Measurements from ENCODE around the gene EPHB2. TPM values are rescaled to one million over a fixed set of nuclear protein-coding genes. Genes with fewer than 3 reads are reported as not detected.

EPHB2 gene
- total and polyA plus RNA-seq, 2 of the 13 experiments (the other 11 are each of a cell fraction or from before 2014, with no cell fraction given), result 0.03 to 0.11 TPM

GRCh38 chr1:22737374-22738068 is 26.9 kb downstream of the EPHB2 start (continued):
- TF ChIP-seq ZNF350 (CRISPR knock-in tag; IDR thresholded peaks at IDR 0.05; ENCODE audit: borderline replicate concordance, low read depth) (no peak), RFXANK (CRISPR knock-in tag; IDR thresholded peaks at IDR 0.05) (no peak), XBP1 (CRISPR knock-in tag; IDR thresholded peaks at IDR 0.05) (no peak), NR0B2 (CRISPR knock-in tag; IDR thresholded peaks at IDR 0.05) (no peak)

DNA sequence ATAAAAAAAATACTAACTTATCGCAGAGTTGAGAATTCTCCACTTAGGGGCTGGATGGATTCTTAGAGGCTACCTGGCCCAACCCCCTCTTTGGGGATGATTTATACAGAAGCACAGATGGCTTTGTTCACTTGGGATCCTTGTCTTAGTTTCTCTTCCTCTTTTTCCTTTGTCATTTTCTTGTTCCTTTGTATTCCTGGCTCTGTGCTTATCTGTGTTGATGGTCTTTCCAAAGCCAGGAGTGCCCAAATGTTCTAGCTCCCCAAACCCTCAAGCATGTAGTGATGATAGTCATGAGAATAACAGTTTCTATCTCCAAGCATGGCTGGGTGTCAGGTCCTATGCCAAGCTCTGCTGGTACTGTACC is 27.4 kb downstream of the EPHB2 start:
- H4K20me1 ChIP-seq (ENCODE audit: insufficient read depth, low read length), result no peaks in the 10 kb centered on the region
- CTCF ChIA-PET (ENCODE audit: low intra/inter-chr PET ratio, low total read pairs), result no interaction called here
- DNase-seq (ENCODE audit: low spot score) (no peak), FAIRE-seq (no peak), ATAC-seq (no peak)
- POLR2A ChIA-PET, result no interaction called here
- no peak overlapping the region for H3K27ac ChIP-seq (ENCODE audit: extremely low read length, insufficient read depth, low read length)
- no peak overlapping the region for H3K4me3 ChIP-seq (replicated peaks in 1 of 3; ENCODE audit: insufficient read depth in 1 of 3, low read depth in 2 of 3, low read length in 3 of 3)
- no peak overlapping the region for H3K9ac ChIP-seq (ENCODE audit: insufficient read depth, low read depth, low read length)
- peaks cover 0 to 12% of the 10 kb centered on the region in 2 experiments; a peak in 3 of 5 replicates for H3K27me3 ChIP-seq (ENCODE audit: control insufficient read depth in 1 of 2, insufficient read depth in 2 of 2, low read length in 2 of 2)
- no peaks in the 10 kb centered on the region for H3K79me2 ChIP-seq (ENCODE audit: insufficient read depth, low read length)
- no TSS peak for BruUV-seq (replicated peaks)
- H3K4me2 ChIP-seq (ENCODE audit: low read depth, low read length), result no peak overlapping the region
- no peaks in the 10 kb centered on the region for H3K36me3 ChIP-seq (replicated peaks in 1 of 2; ENCODE audit: control insufficient read depth in 1 of 2, insufficient read depth in 2 of 2, low read length in 2 of 2)
- no peak overlapping the region for H2AFZ ChIP-seq (ENCODE audit: low read length)
- no peaks in the 10 kb centered on the region for H3K4me1 ChIP-seq (ENCODE audit: insufficient read depth, low read length)
- WGBS (ENCODE audit: low lambda C conversion rate), result 93% methylated on average over 1 of the region's 1 CpG
- no peaks in the 10 kb centered on the region for H3K9me3 ChIP-seq (ENCODE audit: low read length)
- in situ Hi-C loops (cut with HindIII; ENCODE audit: extremely low pct_ligation_motif_present, low pct_unique_long_range_greater_than_20kb), result no loop called here
- intact Hi-C loops (cut with micrococcal nuclease; ENCODE audit: unreplicated experiment), result no loop called here
- no peak for TF ChIP-seq HBP1 (CRISPR knock-in tag; IDR thresholded peaks at IDR 0.05; ENCODE audit: low read depth)
- TF ChIP-seq, protein P1, sequence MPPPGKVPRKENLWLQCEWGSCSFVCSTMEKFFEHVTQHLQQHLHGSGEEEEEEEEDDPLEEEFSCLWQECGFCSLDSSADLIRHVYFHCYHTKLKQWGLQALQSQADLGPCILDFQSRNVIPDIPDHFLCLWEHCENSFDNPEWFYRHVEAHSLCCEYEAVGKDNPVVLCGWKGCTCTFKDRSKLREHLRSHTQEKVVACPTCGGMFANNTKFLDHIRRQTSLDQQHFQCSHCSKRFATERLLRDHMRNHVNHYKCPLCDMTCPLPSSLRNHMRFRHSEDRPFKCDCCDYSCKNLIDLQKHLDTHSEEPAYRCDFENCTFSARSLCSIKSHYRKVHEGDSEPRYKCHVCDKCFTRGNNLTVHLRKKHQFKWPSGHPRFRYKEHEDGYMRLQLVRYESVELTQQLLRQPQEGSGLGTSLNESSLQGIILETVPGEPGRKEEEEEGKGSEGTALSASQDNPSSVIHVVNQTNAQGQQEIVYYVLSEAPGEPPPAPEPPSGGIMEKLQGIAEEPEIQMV (CRISPR knock-in tag; IDR thresholded peaks at IDR 0.05; ENCODE audit: low read depth), result no peak
- TF ChIP-seq ZNF598 (CRISPR knock-in tag; IDR thresholded peaks at IDR 0.05; ENCODE audit: borderline replicate concordance), result no peak
- TF ChIP-seq, protein P2, sequence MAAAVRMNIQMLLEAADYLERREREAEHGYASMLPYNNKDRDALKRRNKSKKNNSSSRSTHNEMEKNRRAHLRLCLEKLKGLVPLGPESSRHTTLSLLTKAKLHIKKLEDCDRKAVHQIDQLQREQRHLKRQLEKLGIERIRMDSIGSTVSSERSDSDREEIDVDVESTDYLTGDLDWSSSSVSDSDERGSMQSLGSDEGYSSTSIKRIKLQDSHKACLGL (CRISPR knock-in tag; IDR thresholded peaks at IDR 0.05), result no peak
- no peak for TF ChIP-seq ZEB1 (IDR thresholded peaks at IDR 0.05; ENCODE audit: insufficient replicate concordance, low read depth)
- no peak for TF ChIP-seq ZNF160 (CRISPR knock-in tag; IDR thresholded peaks at IDR 0.05)
- no peak for TF ChIP-seq SNAPC4 (CRISPR knock-in tag; IDR thresholded peaks at IDR 0.05)
- no peak for TF ChIP-seq IRX3 (CRISPR knock-in tag; IDR thresholded peaks at IDR 0.05; ENCODE audit: borderline replicate concordance, low read depth)

Data from HepG2 (cell line).